Activated T-helper 1 cell treated with anti-CD3 and anti-CD28 coated beads, Interleukin-12 subunit alpha, Interleukin-12 subunit beta, Interleukin-2, Interleukin-4 antibody, amounts not matched to agents 30 ng/mL and 10 ng/mL and 1 ng/mL, durations not matched to agents 14 hours and 24 hours and 36 hours (primary cell): ENCODE results near the gene TRRAP. TPM values are rescaled to one million over a fixed set of nuclear protein-coding genes. Genes with fewer than 3 reads are reported as not detected.

ENCODE experiments used
- DNase-seq: peaks from one replicate; pipeline ENCODE4 v3.0.0; 2021; ENCODE audit warnings: low spot score
- H3K27ac Mint-ChIP-seq: one replicate; pipeline ENCODE4 v1.8.0; 2021; ENCODE audit warnings: mild to moderate bottlenecking, mixed read lengths
- H3K27me3 Mint-ChIP-seq: one replicate; pipeline ENCODE4 v1.8.0; 2022; ENCODE audit warnings: mild to moderate bottlenecking, moderate library complexity, mixed read lengths; ENCODE audit not compliant: insufficient read depth
- H3K36me3 Mint-ChIP-seq: one replicate; pipeline ENCODE4 v1.8.0; 2021; ENCODE audit warnings: low read depth, mixed read lengths
- H3K4me1 Mint-ChIP-seq: one replicate; pipeline ENCODE4 v1.8.0; 2021; ENCODE audit warnings: low read depth, mixed read lengths
- H3K4me3 Mint-ChIP-seq: one replicate; pipeline ENCODE4 v1.8.0; 2021; ENCODE audit warnings: mild to moderate bottlenecking, moderate library complexity, mixed read lengths
- H3K9me3 Mint-ChIP-seq: one replicate; pipeline ENCODE4 v1.8.0; 2021; ENCODE audit warnings: mixed read lengths
- intact Hi-C: fragments of 100-400 bp; cut with micrococcal nuclease; formaldehyde crosslinking; loops from one replicate; pipeline ENCODE4 v1.15.1; 2024
- total RNA-seq: library from RNA; stranded (reverse); gene quantifications from 2 replicates; pipeline ENCODE4 v1.2.3, GENCODE V29; 2022

TRRAP gene
- total RNA-seq, 1 donor from 2014 or later: 66.9 TPM

GRCh38 chr7:98913612-98914011 is 35.3 kb downstream of the TRRAP start:
- Mint-ChIP-seq H3K36me3 (peaks cover 42% of the 10 kb centered on the region), H3K9me3 (no peaks in the 10 kb centered on the region), H3K27ac (no peak overlapping the region), H3K27me3 (no peaks in the 10 kb centered on the region), H3K4me3 (no peak overlapping the region), H3K4me1 (no peaks in the 10 kb centered on the region)
- intact Hi-C loops: no loop called here
- DNase-seq: no peak

GRCh38 chr7:98917331-98917730 is 39.0 kb downstream of the TRRAP start:
- Mint-ChIP-seq H3K4me1 (no peaks in the 10 kb centered on the region), H3K9me3 (no peaks in the 10 kb centered on the region), H3K36me3 (peaks cover 40% of the 10 kb centered on the region), H3K27me3 (no peaks in the 10 kb centered on the region), H3K4me3 (no peak overlapping the region), H3K27ac (no peak overlapping the region)
- DNase-seq: no peak
- intact Hi-C loops: no loop called here

- intact Hi-C loops: no loop called here
- Mint-ChIP-seq H3K4me1 (no peaks in the 10 kb centered on the region), H3K4me3 (no peak overlapping the region), H3K36me3 (peaks cover 49% of the 10 kb centered on the region), H3K27me3 (no peaks in the 10 kb centered on the region), H3K27ac (no peak overlapping the region), H3K9me3 (no peaks in the 10 kb centered on the region)
- no peak for DNase-seq
These were observed 43.5 kb downstream of the TRRAP start for GRCh38 chr7:98921608-98922372.

GRCh38 chr7:98922392-98923187 is 44.3 kb downstream of the TRRAP start:
- Mint-ChIP-seq H3K27ac (no peak overlapping the region), H3K27me3 (no peaks in the 10 kb centered on the region), H3K9me3 (no peaks in the 10 kb centered on the region), H3K4me3 (no peak overlapping the region), H3K4me1 (no peaks in the 10 kb centered on the region), H3K36me3 (peaks cover 53% of the 10 kb centered on the region)
- intact Hi-C loops: no loop called here
- DNase-seq: no peak

GRCh38 chr7:98923512-98923911 is 45.2 kb downstream of the TRRAP start:
- no peak overlapping the region for H3K27ac Mint-ChIP-seq
- intact Hi-C loops: no loop called here
- H3K36me3 Mint-ChIP-seq: peaks cover 60% of the 10 kb centered on the region
- no peaks in the 10 kb centered on the region for H3K4me1 Mint-ChIP-seq
- H3K9me3 Mint-ChIP-seq: no peaks in the 10 kb centered on the region
- no peak overlapping the region for H3K4me3 Mint-ChIP-seq
- H3K27me3 Mint-ChIP-seq: no peaks in the 10 kb centered on the region
- no peak for DNase-seq

- H3K9me3 Mint-ChIP-seq: no peaks in the 10 kb centered on the region
- intact Hi-C loops: no loop called here
- peaks cover 60% of the 10 kb centered on the region for H3K36me3 Mint-ChIP-seq
These were observed 48.8 kb downstream of the TRRAP start for GRCh38 chr7:98927125-98927524.

GRCh38 chr7:98930464-98930863 is 52.1 kb downstream of the TRRAP start:
- Mint-ChIP-seq H3K27ac (no peak overlapping the region), H3K9me3 (no peaks in the 10 kb centered on the region), H3K27me3 (no peaks in the 10 kb centered on the region), H3K4me1 (peaks cover 8% of the 10 kb centered on the region), H3K36me3 (peaks cover 55% of the 10 kb centered on the region), H3K4me3 (no peak overlapping the region)
- no peak for DNase-seq
- intact Hi-C loops: no loop called here

More at GRCh38 chr7:98927125-98927524, 48.8 kb downstream of the TRRAP start:
- DNase-seq: no peak
- Mint-ChIP-seq H3K4me1 (peaks cover 8% of the 10 kb centered on the region), H3K4me3 (no peak overlapping the region), H3K27me3 (no peaks in the 10 kb centered on the region), H3K27ac (no peak overlapping the region)

- peaks cover 55% of the 10 kb centered on the region for H3K36me3 Mint-ChIP-seq
- peaks cover 8% of the 10 kb centered on the region for H3K4me1 Mint-ChIP-seq
- intact Hi-C loops: no loop called here
- peak overlapping the region; percentile 63 for H3K27ac Mint-ChIP-seq
- DNase-seq: peak; percentile 8
- no peaks in the 10 kb centered on the region for H3K27me3 Mint-ChIP-seq
- no peak overlapping the region for H3K4me3 Mint-ChIP-seq
- H3K9me3 Mint-ChIP-seq: no peaks in the 10 kb centered on the region
These were observed 52.6 kb downstream of the TRRAP start for GRCh38 chr7:98930921-98931320.

GRCh38 chr7:98933321-98933720 is 55.0 kb downstream of the TRRAP start:
- no peaks in the 10 kb centered on the region for H3K9me3 Mint-ChIP-seq
- no peak for DNase-seq
- peaks cover 50% of the 10 kb centered on the region for H3K36me3 Mint-ChIP-seq
- H3K27ac Mint-ChIP-seq: no peak overlapping the region
- peaks cover 8% of the 10 kb centered on the region for H3K4me1 Mint-ChIP-seq
- intact Hi-C loops: no loop called here
- H3K27me3 Mint-ChIP-seq: no peaks in the 10 kb centered on the region
- H3K4me3 Mint-ChIP-seq: no peak overlapping the region

- DNase-seq: no peak
- intact Hi-C loops: no loop called here
- Mint-ChIP-seq H3K9me3 (no peaks in the 10 kb centered on the region), H3K27ac (no peak overlapping the region), H3K4me1 (peaks cover 8% of the 10 kb centered on the region), H3K27me3 (no peaks in the 10 kb centered on the region), H3K36me3 (peaks cover 53% of the 10 kb centered on the region), H3K4me3 (no peak overlapping the region)
These were observed 55.9 kb downstream of the TRRAP start for GRCh38 chr7:98934267-98934666.

- Mint-ChIP-seq H3K27me3 (no peaks in the 10 kb centered on the region), H3K4me1 (peaks cover 5% of the 10 kb centered on the region), H3K4me3 (no peak overlapping the region), H3K27ac (no peak overlapping the region), H3K9me3 (no peaks in the 10 kb centered on the region), H3K36me3 (peaks cover 49% of the 10 kb centered on the region)
- intact Hi-C loops: no loop called here
- DNase-seq: no peak
These were observed 57.5 kb downstream of the TRRAP start for GRCh38 chr7:98935811-98936210.

GRCh38 chr7:98943336-98943735 is 65.0 kb downstream of the TRRAP start:
- Mint-ChIP-seq H3K4me1 (no peaks in the 10 kb centered on the region), H3K9me3 (no peaks in the 10 kb centered on the region), H3K4me3 (no peak overlapping the region), H3K27ac (no peak overlapping the region), H3K36me3 (peaks cover 46% of the 10 kb centered on the region), H3K27me3 (no peaks in the 10 kb centered on the region)
- intact Hi-C loops: no loop called here
- no peak for DNase-seq

- DNase-seq: no peak
- H3K9me3 Mint-ChIP-seq: no peaks in the 10 kb centered on the region
These were observed 66.1 kb downstream of the TRRAP start for GRCh38 chr7:98944386-98944785.

More at GRCh38 chr7:98944386-98944785, 66.1 kb downstream of the TRRAP start:
- Mint-ChIP-seq H3K4me3 (no peak overlapping the region), H3K27me3 (no peaks in the 10 kb centered on the region), H3K36me3 (peaks cover 41% of the 10 kb centered on the region), H3K27ac (no peak overlapping the region), H3K4me1 (no peaks in the 10 kb centered on the region)
- intact Hi-C loops: no loop called here
